GM13976 (cell line): Measurements from ENCODE around the gene SMAD9.

ENCODE experiments used
- DNase-seq: peaks from one replicate; pipeline ENCODE4 v3.0.0; 2012; ENCODE audit warnings: low spot score
- in situ Hi-C: fragments of 300-500 bp; cut with MboI; formaldehyde crosslinking; loops from one replicate; pipeline ENCODE4 v1.12.0; 2022; ENCODE audit warnings: low sequenced_read_pairs, mixed read lengths, inconsistent platforms; ENCODE audit not compliant: unreplicated experiment
- TF ChIP-seq, protein P1 (sequence below): IDR thresholded peaks from 2 replicates; pipeline ENCODE4 v1.5.1; 2012; ENCODE audit warnings: borderline replicate concordance, mild to moderate bottlenecking; ENCODE audit not compliant: insufficient read depth; ENCODE audit errors: extremely low read depth, missing control alignments, control extremely low read depth

Gene SMAD9

DNA sequence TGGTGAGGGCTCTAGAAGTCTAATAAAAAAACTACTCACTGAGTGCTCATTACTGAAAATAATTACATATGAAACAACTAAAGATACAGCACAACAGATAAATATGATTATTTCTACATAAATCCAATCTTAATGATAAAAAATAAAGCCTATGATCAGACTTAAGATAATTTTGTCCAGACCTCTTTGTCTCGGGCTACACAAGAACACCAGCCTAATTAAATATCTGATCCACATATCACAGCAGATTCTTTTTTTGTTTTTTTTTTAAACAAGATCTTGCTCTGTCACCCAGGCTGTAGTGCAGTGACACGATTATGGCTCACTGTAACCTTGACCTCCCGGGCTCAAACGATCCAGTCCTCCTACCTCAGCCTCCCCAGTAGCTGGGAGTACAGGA, 30.3 kb upstream of the SMAD9 start:
- in situ Hi-C loops, result no loop called here
- TF ChIP-seq, protein P1, sequence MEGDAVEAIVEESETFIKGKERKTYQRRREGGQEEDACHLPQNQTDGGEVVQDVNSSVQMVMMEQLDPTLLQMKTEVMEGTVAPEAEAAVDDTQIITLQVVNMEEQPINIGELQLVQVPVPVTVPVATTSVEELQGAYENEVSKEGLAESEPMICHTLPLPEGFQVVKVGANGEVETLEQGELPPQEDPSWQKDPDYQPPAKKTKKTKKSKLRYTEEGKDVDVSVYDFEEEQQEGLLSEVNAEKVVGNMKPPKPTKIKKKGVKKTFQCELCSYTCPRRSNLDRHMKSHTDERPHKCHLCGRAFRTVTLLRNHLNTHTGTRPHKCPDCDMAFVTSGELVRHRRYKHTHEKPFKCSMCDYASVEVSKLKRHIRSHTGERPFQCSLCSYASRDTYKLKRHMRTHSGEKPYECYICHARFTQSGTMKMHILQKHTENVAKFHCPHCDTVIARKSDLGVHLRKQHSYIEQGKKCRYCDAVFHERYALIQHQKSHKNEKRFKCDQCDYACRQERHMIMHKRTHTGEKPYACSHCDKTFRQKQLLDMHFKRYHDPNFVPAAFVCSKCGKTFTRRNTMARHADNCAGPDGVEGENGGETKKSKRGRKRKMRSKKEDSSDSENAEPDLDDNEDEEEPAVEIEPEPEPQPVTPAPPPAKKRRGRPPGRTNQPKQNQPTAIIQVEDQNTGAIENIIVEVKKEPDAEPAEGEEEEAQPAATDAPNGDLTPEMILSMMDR, result no peak

DNA sequence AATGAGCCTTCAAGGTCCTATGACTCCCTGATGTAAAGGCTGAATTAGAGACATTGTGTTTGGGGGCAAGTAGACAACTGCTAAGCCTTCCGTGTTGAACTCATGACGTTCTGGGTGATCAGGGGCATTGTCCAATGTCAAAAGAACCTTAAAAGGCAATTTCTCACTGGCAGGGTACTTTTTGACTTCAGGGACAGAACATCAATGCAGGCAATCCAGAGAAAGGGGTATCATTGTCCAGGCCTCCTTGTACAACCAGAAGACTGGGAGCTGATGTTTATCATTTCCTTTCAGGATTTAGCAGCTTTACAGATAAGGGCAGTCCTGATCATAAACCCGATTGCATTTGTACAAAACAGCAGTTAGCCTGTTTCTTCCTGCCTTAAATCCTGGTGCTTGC, 25.0 kb upstream of the SMAD9 start:
- in situ Hi-C loops, result no loop called here
- no peak for DNase-seq

More for the DNA sequence above, 30.3 kb upstream of the SMAD9 start:
- DNase-seq, result no peak

DNA sequence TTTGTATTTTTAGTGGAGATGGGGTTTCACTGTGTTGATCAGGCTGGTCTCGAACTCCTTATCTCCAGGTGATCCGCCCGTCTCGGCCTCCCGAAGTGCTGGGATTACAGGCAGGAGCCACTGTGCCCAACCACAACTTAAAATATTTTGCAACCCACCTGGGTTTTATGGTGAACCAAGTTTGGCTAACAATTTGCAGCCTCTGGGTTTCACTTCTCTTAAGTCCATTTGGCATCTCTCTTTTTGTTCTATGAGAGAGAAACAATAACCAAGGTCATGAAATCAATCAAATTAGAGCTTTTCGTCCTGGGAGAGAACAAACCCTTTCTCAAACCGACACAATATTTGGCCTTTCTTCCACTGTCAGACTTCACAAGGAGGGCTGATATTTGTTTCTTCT, 5.6 kb upstream of the SMAD9 start:
- in situ Hi-C loops, result no loop called here
- TF ChIP-seq, protein P1, result no peak
- no peak for DNase-seq

More for the DNA sequence above, 25.0 kb upstream of the SMAD9 start:
- TF ChIP-seq, protein P1, result no peak

DNA sequence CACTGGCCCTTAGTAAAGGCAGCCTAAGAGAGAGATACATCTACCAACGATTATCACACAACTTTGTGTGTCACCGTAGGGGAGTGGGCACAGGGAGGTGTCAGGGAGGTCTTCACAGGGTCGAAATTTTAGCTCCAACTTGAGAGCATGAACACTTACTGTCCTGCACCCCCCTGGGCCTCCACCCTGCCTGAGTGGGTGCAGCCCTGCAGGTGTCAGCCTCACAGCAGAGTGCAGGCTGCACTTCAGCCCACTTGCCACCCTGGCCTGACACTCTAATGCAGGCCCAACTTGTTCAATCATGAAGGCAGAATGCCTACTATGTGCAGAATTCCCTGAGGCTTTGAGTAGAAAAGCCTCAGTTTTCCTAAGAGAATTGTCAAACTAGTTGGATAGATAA, 4.0 kb upstream of the SMAD9 start:
- in situ Hi-C loops, result no loop called here
- TF ChIP-seq, protein P1, result no peak
- no peak for DNase-seq

DNA sequence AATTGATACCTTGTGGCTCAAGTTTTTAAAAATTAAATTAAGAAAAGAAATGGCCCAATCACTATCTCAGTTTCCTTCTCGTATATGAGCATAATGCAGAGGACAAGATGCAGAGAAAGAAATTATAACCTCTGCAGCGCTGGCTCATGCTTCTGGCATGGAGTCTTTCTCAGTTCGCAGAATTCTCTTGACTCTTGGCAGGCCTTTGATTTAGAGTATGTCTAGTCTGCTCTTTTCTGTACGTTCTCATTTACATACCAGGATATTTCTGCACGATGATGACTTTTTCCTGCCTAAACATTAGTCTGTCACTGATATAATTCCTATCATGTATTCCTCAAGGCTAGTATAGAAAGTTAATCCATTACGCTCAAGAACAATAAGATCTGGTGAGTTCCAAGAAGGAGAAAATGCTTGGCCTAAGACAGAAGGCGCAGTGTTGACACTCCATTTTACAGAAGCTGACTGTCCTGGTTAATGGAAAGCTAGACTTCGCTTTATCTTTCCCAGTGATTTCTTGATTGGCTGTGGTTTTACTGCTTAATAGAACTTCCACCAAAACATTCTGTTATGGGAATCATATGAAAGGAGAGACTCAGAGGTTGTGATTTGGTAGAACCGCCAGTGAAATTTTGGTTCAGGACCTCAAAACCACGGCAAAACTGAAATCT, 1.7 kb upstream of the SMAD9 start:
- no peak for DNase-seq
- TF ChIP-seq, protein P1, result no peak
- in situ Hi-C loops, result no loop called here

DNA sequence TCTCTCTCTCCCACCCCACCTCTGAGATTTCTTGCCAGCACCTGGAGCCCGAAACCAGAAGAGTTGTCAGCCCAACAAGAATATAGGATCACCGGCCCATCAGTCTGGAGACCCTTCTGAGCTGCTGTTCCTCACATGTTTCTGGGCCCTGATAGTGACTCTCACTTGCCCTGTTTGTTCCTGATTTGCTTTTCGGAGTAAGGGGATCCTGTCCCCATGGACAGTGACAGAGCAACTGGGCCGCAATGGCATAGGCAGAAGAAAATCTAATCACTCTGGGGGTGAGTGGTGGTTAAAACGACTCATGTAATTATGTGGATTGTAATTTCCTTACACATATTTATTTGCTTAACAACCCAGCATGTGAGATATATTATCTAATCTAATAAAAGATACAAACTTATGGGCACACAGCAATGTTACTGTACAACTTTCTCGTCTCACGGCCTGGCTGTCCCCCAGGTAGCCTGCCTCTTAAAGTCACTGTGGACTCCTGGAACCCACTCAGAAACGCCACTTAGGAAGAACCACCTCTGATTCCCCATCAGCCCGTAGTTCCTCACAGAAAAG, 663 bp upstream of the SMAD9 start:
- TF ChIP-seq, protein P1, result no peak
- in situ Hi-C loops, result no loop called here
- DNase-seq, result no peak
